Astrocyte of the spinal cord (primary cell): ENCODE results near the gene CDR2L.
A peak's percentile ranks its signal among the peaks of the same experiment; 100 is the strongest.

ENCODE experiments used
- DNase-seq: peaks from one replicate; pipeline ENCODE4 v3.0.0; 2011; ENCODE audit warnings: low read depth, low spot score
- H3K4me3 ChIP-seq: 2 replicates; pipeline ENCODE4 v1.5.1; 2011; ENCODE audit warnings: low read depth, mild to moderate bottlenecking, low read length, moderate library complexity
- in situ Hi-C: cut with HindIII; loops from 2 replicates; pipeline ENCODE4 v1.10.0; 2017; ENCODE audit warnings: low sequenced_read_pairs
- TF ChIP-seq, protein P1 (sequence below): IDR thresholded peaks from 2 replicates; pipeline ENCODE4 v1.5.1; 2012; ENCODE audit warnings: low read depth, mild to moderate bottlenecking, low read length, inconsistent platforms

CDR2L gene

DNA sequence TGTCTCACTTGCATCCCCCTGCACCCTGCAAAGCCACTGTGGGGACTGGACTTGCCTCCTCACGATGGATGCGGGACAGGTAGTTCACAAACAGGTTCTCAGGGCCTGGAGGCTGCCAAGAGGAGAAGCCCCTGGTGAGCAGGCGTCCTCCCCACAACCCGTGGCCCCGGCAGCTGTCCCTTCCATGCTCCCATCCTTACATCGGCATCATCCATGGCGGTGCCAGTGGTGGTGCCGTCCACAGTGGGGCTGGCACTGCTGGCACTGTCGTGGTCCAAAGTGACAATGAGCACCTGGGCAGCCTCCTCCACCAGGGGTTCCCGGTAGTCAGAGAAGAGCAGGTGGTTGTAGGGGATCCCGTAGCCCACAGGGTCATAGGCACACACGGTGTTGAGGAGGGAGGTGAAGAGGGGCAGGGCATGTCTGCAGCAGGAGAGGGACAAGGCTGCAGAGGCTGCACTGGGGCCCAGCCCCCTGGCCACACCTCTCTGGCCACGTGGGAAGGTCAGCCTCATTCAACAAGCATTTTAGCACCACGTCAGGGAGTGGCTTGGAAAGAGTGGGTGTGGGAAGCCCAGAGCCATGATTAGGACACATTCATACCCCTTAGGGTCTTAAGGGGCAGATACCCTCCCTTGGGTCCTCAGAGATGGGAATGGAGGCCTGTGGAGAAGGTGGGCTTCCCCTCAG, 27.5 kb upstream of the CDR2L start:
- in situ Hi-C loops = no loop called here
- no peak for DNase-seq
- H3K4me3 ChIP-seq = no peak overlapping the region
- TF ChIP-seq, protein P1, sequence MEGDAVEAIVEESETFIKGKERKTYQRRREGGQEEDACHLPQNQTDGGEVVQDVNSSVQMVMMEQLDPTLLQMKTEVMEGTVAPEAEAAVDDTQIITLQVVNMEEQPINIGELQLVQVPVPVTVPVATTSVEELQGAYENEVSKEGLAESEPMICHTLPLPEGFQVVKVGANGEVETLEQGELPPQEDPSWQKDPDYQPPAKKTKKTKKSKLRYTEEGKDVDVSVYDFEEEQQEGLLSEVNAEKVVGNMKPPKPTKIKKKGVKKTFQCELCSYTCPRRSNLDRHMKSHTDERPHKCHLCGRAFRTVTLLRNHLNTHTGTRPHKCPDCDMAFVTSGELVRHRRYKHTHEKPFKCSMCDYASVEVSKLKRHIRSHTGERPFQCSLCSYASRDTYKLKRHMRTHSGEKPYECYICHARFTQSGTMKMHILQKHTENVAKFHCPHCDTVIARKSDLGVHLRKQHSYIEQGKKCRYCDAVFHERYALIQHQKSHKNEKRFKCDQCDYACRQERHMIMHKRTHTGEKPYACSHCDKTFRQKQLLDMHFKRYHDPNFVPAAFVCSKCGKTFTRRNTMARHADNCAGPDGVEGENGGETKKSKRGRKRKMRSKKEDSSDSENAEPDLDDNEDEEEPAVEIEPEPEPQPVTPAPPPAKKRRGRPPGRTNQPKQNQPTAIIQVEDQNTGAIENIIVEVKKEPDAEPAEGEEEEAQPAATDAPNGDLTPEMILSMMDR = no peak

DNA sequence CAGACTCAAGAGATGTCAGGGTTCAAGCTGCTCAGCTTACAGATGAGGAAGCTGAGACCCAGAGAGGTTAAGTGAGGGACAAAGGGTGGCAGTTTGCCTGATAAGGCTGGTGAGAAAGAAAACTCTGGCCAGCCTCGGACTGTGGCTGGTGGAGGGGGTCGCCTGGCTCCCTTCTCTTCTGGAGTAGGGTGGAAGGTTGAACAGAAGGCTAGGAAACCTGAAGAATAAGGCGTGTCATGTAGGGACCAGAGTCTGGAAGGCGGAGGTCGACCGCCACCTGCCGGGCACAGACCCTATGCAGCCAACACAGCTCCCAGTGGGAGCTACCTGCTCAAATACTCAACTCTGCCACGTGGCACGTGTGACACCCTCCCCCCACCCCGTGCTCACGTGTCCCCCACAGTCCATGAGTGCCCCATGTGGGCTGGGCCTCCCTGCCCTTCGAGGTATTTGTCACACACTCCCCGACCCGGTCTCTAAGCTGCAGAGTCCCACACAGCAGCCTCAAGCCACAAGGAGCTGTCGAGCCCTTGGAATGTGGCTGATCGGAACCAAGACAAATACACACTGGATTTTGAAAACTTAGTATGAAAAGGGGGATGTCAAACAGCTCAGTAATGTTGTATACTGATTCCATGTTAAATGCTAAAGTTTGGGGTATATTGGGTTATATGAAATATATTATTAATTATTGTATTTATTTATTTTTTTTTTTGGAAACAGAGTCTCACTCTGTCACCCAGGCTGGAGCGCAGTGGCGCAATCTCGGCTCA, 26.7 kb upstream of the CDR2L start:
- in situ Hi-C loops = no loop called here
- TF ChIP-seq, protein P1 = peak; percentile 53
- no peak overlapping the region for H3K4me3 ChIP-seq
- DNase-seq = peak; percentile 18

DNA sequence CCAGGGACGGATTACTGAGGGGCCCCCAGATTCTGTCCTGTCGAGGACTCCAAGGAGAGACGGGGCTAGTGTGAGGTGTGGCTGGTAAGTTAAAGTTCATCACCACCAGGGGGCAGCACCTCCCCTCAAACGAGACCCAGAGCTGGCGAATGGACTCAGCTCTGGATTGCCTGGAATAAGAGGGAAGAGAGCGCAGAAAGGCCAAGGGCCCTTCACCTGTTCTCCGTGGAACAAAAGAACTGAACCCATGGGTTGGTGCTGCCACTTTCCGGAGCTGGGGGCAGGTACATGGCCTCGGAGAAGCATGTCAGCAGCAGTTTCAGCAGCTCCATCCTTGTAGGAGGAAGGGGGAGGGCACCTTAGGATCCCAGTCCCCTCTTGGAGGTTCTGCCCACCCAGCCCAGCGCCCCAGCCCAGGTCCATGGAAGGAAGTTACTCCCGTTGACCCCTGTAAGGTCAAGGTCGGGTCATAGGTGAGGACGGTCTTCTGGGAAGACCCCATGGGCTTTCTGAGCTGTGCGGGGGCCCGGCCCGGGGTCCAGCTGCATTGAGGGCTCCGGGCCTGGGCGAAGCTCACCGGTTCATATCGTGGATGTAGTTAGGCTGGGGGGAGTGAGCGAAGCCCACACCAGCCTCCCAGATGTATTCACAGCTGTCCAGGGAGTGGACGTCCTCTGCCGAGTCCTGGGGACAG, 25.6 kb upstream of the CDR2L start:
- TF ChIP-seq, protein P1 = peak; percentile 66
- in situ Hi-C loops = no loop called here
- DNase-seq = peak; percentile 83
- no peak overlapping the region for H3K4me3 ChIP-seq

DNA sequence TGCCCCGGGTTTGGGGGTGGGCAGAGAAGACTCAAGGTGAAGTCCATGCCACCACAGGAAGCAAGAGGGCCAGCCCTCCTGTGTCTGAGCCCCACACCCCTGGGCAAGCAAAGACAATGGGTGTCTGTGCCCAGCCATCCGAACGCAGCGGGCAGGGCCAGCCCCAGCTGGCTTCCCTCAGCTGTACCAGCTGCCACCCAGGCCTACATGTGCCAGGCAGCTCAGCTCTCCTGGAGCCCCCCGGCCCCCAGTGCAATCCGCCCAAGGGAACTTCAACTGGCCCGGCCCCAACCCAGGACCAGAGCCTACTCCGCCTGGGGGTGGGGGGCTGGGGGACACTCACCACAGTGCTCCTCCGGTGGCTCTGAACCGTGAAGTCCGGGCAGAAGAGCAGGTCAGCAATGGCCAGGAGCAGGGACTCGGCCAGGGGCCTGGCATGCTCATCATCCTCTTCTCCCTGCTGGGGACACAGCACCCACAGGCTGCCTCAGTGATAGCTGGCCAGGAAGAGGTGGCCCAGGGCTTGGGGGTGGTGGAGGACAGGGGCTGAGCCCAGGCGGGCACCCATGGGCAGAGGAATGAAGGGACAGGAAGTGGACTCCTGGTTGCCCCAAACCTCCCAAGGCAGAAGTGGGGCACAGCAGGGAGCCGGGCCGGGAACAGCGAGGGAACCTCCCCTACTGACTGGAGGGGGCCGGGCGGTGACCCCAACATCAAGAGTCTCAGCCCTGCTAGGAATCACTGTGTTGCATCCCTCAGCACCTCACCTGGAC, 24.6 kb upstream of the CDR2L start:
- H3K4me3 ChIP-seq = no peak overlapping the region
- TF ChIP-seq, protein P1 = no peak
- DNase-seq = no peak
- in situ Hi-C loops = no loop called here

DNA sequence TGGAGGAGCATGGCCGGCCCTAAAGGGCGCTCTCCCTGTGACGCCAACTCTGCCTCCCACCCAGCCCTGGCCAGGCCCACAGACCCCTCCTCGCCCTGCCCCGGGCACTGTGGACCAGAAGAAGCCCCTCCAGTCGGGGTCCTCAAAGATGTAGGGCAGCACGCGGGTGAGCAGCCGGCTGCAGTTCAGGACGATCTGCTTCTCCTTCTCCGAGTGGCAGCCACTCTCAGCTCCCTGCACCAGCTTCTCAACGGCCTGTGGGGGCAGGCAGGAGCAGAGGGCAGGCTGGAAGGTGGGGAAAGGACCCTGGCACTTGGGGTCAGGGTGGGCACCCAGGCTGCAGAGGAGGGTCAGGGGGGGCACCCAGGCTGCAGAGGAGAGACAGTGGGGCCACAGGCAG, 23.8 kb upstream of the CDR2L start:
- DNase-seq = no peak
- H3K4me3 ChIP-seq = no peak overlapping the region
- TF ChIP-seq, protein P1 = no peak
- in situ Hi-C loops = no loop called here

DNA sequence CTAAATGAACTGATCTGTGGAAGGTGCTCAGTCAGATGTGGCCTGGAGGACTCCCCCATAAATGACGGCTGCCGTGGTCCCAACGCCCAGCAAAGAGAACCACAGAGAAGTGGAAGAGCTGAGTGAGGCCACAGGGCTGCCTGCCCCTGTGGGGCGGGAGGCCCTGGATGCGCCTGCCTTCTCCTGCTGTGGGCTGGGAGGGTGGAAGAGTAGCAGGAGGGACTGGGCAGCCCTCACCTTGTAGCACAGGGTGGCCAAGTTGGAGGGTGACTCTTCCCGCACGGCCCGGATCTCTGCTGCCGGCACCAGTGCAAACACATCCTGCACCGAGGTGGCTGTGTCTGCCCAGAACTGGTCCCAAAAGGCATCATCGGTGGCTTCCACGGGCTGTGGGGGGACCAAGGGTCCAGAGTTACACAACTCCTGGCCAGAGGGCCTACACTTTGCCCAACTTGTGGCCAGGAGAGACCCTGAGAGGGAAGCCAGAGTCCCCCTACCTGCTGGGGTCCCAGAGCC, 23.1 kb upstream of the CDR2L start:
- TF ChIP-seq, protein P1 = no peak
- no peak for DNase-seq
- in situ Hi-C loops = no loop called here
- no peak overlapping the region for H3K4me3 ChIP-seq
